Sigmoid colon (tissue), 4 donors: ENCODE data around the gene RPS6KA1.

ENCODE experiments used
- CTCF ChIP-seq, 4 experiments: fragments of 450-650 bp in 3 of 4; fragments of 200-600 bp in 1 of 4; IDR thresholded peaks; one replicate each; pipeline ENCODE4 v1.5.1; 2016 to 2019; ENCODE audit warnings: antibody characterized with exemption in 4 of 4, mild to moderate bottlenecking in 3 of 4, moderate library complexity in 2 of 4
- EP300 ChIP-seq, 4 donors: sonication (generic); formaldehyde crosslinking; IDR thresholded peaks; one replicate each; pipeline ENCODE4 v1.6.1; 2017; ENCODE audit warnings: antibody characterized with exemption in 4 of 4
- POLR2AphosphoS5 ChIP-seq, 4 donors: sonication (generic); formaldehyde crosslinking; IDR thresholded peaks; one replicate each; pipeline ENCODE4 v1.6.1; 2017; ENCODE audit warnings: antibody characterized with exemption in 4 of 4

- TF ChIP-seq CTCF (IDR thresholded peaks at IDR 0.05) (no peak), EP300 (IDR thresholded peaks at IDR 0.05) (no peak), POLR2AphosphoS5 (IDR thresholded peaks at IDR 0.05) (no peak)
Measured at GRCh38 chr1:26482921-26483320, 46.6 kb upstream of the RPS6KA1 start.
